ENCODE data around the gene NHLRC2. TPM values are rescaled to one million over a fixed set of nuclear protein-coding genes. Genes with fewer than 3 reads are reported as not detected.

Gene NHLRC2
- total and polyA plus RNA-seq, 4 donors, result 4.2 to 49.0 (median 26.9) TPM

DNA sequence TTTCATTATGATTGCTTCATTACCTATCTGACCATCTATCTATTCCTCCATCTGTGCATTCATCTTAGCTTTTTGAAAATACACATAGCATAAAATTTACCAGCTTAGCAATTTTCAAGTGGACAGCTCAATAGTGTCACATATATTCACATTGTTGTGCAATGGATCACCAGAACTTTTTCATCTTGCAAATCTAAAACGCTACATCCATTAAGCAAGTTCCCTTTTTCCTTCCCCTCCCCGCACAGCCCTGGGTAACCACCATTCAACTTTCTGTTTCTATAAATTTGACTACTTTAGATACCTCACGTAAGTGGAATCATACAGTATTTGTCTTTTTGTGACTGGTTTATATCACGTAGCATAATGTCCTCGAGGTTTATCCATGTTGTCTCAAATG lies 111.2 kb downstream of the NHLRC2 start:
- TF ChIP-seq CTCF (IDR thresholded peaks at IDR 0.05; ENCODE audit: control extremely low read depth, extremely low read depth), result no peak
- 37 to 67% methylated on average over 5 of the region's 5 CpGs for WGBS, 2 donors
- no peak for ATAC-seq (ENCODE audit: insufficient read depth, low FRiP score)

More for the DNA sequence above, 111.2 kb downstream of the NHLRC2 start:
- Histone ChIP-seq H3K36me3 (ENCODE audit: control insufficient read depth in 4 of 4, insufficient read depth in 4 of 4, low read length in 4 of 4) (no peaks in the 10 kb centered on the region), H3K4me3 (no peak overlapping the region), H3K9me3 (ENCODE audit: control insufficient read depth in 4 of 4, insufficient read depth in 3 of 4, low read length in 3 of 4) (peaks cover 0 to 2% (median 0%) of the 10 kb centered on the region in 4 donors), H3K27me3 (ENCODE audit: control insufficient read depth in 3 of 3, insufficient read depth in 3 of 3, low read length in 2 of 3) (no peaks in the 10 kb centered on the region), H3K27ac (ENCODE audit: low read depth in 1 of 2, low read length in 1 of 2) (no peak overlapping the region), H3K9ac (ENCODE audit: insufficient read depth in 1 of 2, low read length in 2 of 2) (no peak overlapping the region), H3K4me1 (ENCODE audit: control insufficient read depth in 5 of 5, insufficient read depth in 5 of 5, low read length in 5 of 5) (peaks cover 0 to 8% (median 3%) of the 10 kb centered on the region in 5 donors)
- no peak for DNase-seq

Small RNA genes within 50 kb of the gene (small RNA-seq; reads per million reads assigned to genes)
- not detected for gene RF00560 (ENCODE audit: low replicate concordance)

Other genes with a start within 250 kb of the NHLRC2 start
- not detected for gene NRAP, start 190.6 kb upstream of the NHLRC2 start, total RNA-seq
- under 1 TPM; 0.02 to 0.04 TPM for gene NRAP, start 190.6 kb upstream of the NHLRC2 start, polyA plus RNA-seq
- gene CASP7, start 174.7 kb upstream of the NHLRC2 start, total RNA-seq, result 10 to 100 TPM; 24.4 to 48.2 TPM
- 10 to 100 TPM; 15.4 to 28.7 TPM for gene CASP7, start 174.7 kb upstream of the NHLRC2 start, polyA plus RNA-seq
- gene PLEKHS1, start 103.0 kb upstream of the NHLRC2 start, total RNA-seq, result 10 to 100 TPM; 11.6 to 21.9 TPM
- gene PLEKHS1, start 103.0 kb upstream of the NHLRC2 start, polyA plus RNA-seq, result 1 to 10 TPM; 4.2 to 9.3 TPM
- 10 to 100 TPM in 1 of 2 donors, 1 to 10 TPM in 1; 6.2 to 12.1 TPM for gene DCLRE1A, start 579 bp upstream of the NHLRC2 start, total RNA-seq
- 1 to 10 TPM; 4.5 to 4.6 TPM for gene DCLRE1A, start 579 bp upstream of the NHLRC2 start, polyA plus RNA-seq
- 10 to 100 TPM in 1 of 2 donors, 1 to 10 TPM in 1; 8.8 to 21.4 TPM for gene ADRB1, start 189.2 kb downstream of the NHLRC2 start, total RNA-seq
- gene ADRB1, start 189.2 kb downstream of the NHLRC2 start, polyA plus RNA-seq, result 1 to 10 TPM; 6.6 to 7.0 TPM